ENCODE measurements around the gene DGKG.

The DGKG gene

GRCh38 chr3:186124592-186124991 is 237.4 kb downstream of the DGKG start:
- TF ChIP-seq POLR2AphosphoS5 (IDR thresholded peaks at IDR 0.05; ENCODE audit: low read depth, low read length) (no peak), SPI1 (IDR thresholded peaks at IDR 0.05; ENCODE audit: low read depth, low read length) (no peak), POU2F2 (IDR thresholded peaks at IDR 0.05; ENCODE audit: low read depth, low read length) (no peak)
- no peak for DNase-seq (ENCODE audit: insufficient read length, low spot score)
- no peak for FAIRE-seq

- FAIRE-seq (no peak), DNase-seq (ENCODE audit: insufficient read length, low spot score) (no peak)
- TF ChIP-seq POLR2AphosphoS5 (IDR thresholded peaks at IDR 0.05; ENCODE audit: low read depth, low read length): no peak
- TF ChIP-seq TAF1 (IDR thresholded peaks at IDR 0.05; ENCODE audit: low read depth, low read length): no peak
- TF ChIP-seq SPI1 (IDR thresholded peaks at IDR 0.05; ENCODE audit: low read depth, low read length): no peak
- TF ChIP-seq POU2F2 (IDR thresholded peaks at IDR 0.05; ENCODE audit: low read depth, low read length): no peak
- TF ChIP-seq PAX5 (IDR thresholded peaks at IDR 0.05; ENCODE audit: insufficient read depth, low read length, severe bottlenecking): no peak
- no peak for TF ChIP-seq POLR2A (IDR thresholded peaks at IDR 0.05; ENCODE audit: low read depth, low read length)
Observed at GRCh38 chr3:186123012-186123411, 239.0 kb downstream of the DGKG start.

- FAIRE-seq (no peak), DNase-seq (ENCODE audit: insufficient read length, low spot score) (no peak)
- TF ChIP-seq TAF1 (IDR thresholded peaks at IDR 0.05; ENCODE audit: low read depth, low read length) (no peak), SPI1 (IDR thresholded peaks at IDR 0.05; ENCODE audit: low read depth, low read length) (no peak), POLR2AphosphoS5 (IDR thresholded peaks at IDR 0.05; ENCODE audit: low read depth, low read length) (no peak), POLR2A (IDR thresholded peaks at IDR 0.05; ENCODE audit: low read depth, low read length) (no peak), POU2F2 (IDR thresholded peaks at IDR 0.05; ENCODE audit: low read depth, low read length) (no peak), PAX5 (IDR thresholded peaks at IDR 0.05; ENCODE audit: insufficient read depth, low read length, severe bottlenecking) (no peak)
Observed at GRCh38 chr3:186121968-186122367, 240.1 kb downstream of the DGKG start.

GRCh38 chr3:186121278-186121677 is 240.8 kb downstream of the DGKG start:
- no peak for TF ChIP-seq POLR2AphosphoS5 (IDR thresholded peaks at IDR 0.05; ENCODE audit: low read depth, low read length)
- no peak for TF ChIP-seq TAF1 (IDR thresholded peaks at IDR 0.05; ENCODE audit: low read depth, low read length)
- no peak for TF ChIP-seq PAX5 (IDR thresholded peaks at IDR 0.05; ENCODE audit: insufficient read depth, low read length, severe bottlenecking)
- TF ChIP-seq POLR2A (IDR thresholded peaks at IDR 0.05; ENCODE audit: low read depth, low read length): no peak
- TF ChIP-seq SPI1 (IDR thresholded peaks at IDR 0.05; ENCODE audit: low read depth, low read length): no peak
- FAIRE-seq (no peak), DNase-seq (ENCODE audit: insufficient read length, low spot score) (no peak)

GRCh38 chr3:186119499-186119898 is 242.5 kb downstream of the DGKG start:
- FAIRE-seq: no peak
- no peak for DNase-seq (ENCODE audit: insufficient read length, low spot score)
- TF ChIP-seq POU2F2 (IDR thresholded peaks at IDR 0.05; ENCODE audit: low read depth, low read length) (no peak), POLR2AphosphoS5 (IDR thresholded peaks at IDR 0.05; ENCODE audit: low read depth, low read length) (no peak), SPI1 (IDR thresholded peaks at IDR 0.05; ENCODE audit: low read depth, low read length) (no peak), POLR2A (IDR thresholded peaks at IDR 0.05; ENCODE audit: low read depth, low read length) (no peak), TAF1 (IDR thresholded peaks at IDR 0.05; ENCODE audit: low read depth, low read length) (no peak), PAX5 (IDR thresholded peaks at IDR 0.05; ENCODE audit: insufficient read depth, low read length, severe bottlenecking) (no peak)

- FAIRE-seq: no peak
- DNase-seq (ENCODE audit: insufficient read length, low spot score): no peak
- TF ChIP-seq POLR2A (IDR thresholded peaks at IDR 0.05; ENCODE audit: low read depth, low read length) (no peak), SPI1 (IDR thresholded peaks at IDR 0.05; ENCODE audit: low read depth, low read length) (peak; percentile 86)
Observed at GRCh38 chr3:186118692-186119091, 243.3 kb downstream of the DGKG start.

- DNase-seq (ENCODE audit: insufficient read length, low spot score): no peak
- no peak for FAIRE-seq
- no peak for TF ChIP-seq POLR2A (IDR thresholded peaks at IDR 0.05; ENCODE audit: low read depth, low read length)
- no peak for TF ChIP-seq PAX5 (IDR thresholded peaks at IDR 0.05; ENCODE audit: insufficient read depth, low read length, severe bottlenecking)
- no peak for TF ChIP-seq POU2F2 (IDR thresholded peaks at IDR 0.05; ENCODE audit: low read depth, low read length)
- no peak for TF ChIP-seq TAF1 (IDR thresholded peaks at IDR 0.05; ENCODE audit: low read depth, low read length)
- TF ChIP-seq POLR2AphosphoS5 (IDR thresholded peaks at IDR 0.05; ENCODE audit: low read depth, low read length): no peak
- no peak for TF ChIP-seq SPI1 (IDR thresholded peaks at IDR 0.05; ENCODE audit: low read depth, low read length)
Observed at GRCh38 chr3:186117521-186118134, 244.4 kb downstream of the DGKG start.

GRCh38 chr3:186115239-186115996 is 246.6 kb downstream of the DGKG start:
- no peak for TF ChIP-seq POLR2AphosphoS5 (IDR thresholded peaks at IDR 0.05; ENCODE audit: low read depth, low read length)
- no peak for TF ChIP-seq PAX5 (IDR thresholded peaks at IDR 0.05; ENCODE audit: insufficient read depth, low read length, severe bottlenecking)
- no peak for TF ChIP-seq POLR2A (IDR thresholded peaks at IDR 0.05; ENCODE audit: low read depth, low read length)
- peak; percentile 30; the same call in 1 of the 2 replicates for TF ChIP-seq SPI1 (IDR thresholded peaks at IDR 0.05; ENCODE audit: low read depth, low read length)
- DNase-seq (ENCODE audit: insufficient read length, low spot score) (no peak), FAIRE-seq (no peak)

GRCh38 chr3:186110975-186111974 is 250.8 kb downstream of the DGKG start:
- no peak for DNase-seq (ENCODE audit: insufficient read length, low spot score)
- TF ChIP-seq TAF1 (IDR thresholded peaks at IDR 0.05; ENCODE audit: low read depth, low read length) (no peak), POU2F2 (IDR thresholded peaks at IDR 0.05; ENCODE audit: low read depth, low read length) (0 out of 2 replicates have a peak, but pooled peaks have one; percentile 16), POLR2A (IDR thresholded peaks at IDR 0.05; ENCODE audit: low read depth, low read length) (no peak), SPI1 (IDR thresholded peaks at IDR 0.05; ENCODE audit: low read depth, low read length) (peak; percentile 62), PAX5 (IDR thresholded peaks at IDR 0.05; ENCODE audit: insufficient read depth, low read length, severe bottlenecking) (no peak), POLR2AphosphoS5 (IDR thresholded peaks at IDR 0.05; ENCODE audit: low read depth, low read length) (no peak)
- FAIRE-seq: peak; percentile 38
